Head of caudate nucleus (tissue), 42 donors: Measurements from ENCODE around the gene CKB.

ENCODE experiments used
- DNase-seq, 42 donors: peaks; one replicate each; pipeline versions ENCODE4 v3.0.0 to v3.0.0-alpha.2; 2020 to 2021; ENCODE audit warnings: mixed read lengths in 7 of 42
- intact Hi-C: fragments of 100-400 bp; cut with DNase I; formaldehyde crosslinking; loops from one replicate; pipeline ENCODE4 v1.15.0; 2022

CKB gene

GRCh38 chr14:103504991-103505565, 17.6 kb downstream of the CKB start:
- DNase-seq: peak in 7 of 42 donors; percentile 5 to 40 (median 23)
- intact Hi-C loops: no loop called here

- DNase-seq: peak in 6 of 42 donors; percentile 7 to 36 (median 18)
- intact Hi-C loops: no loop called here
These were observed 19.3 kb downstream of the CKB start for GRCh38 chr14:103503296-103503695.

GRCh38 chr14:103502877-103503276, 19.8 kb downstream of the CKB start:
- intact Hi-C loops: no loop called here
- DNase-seq: peak in 5 of 42 donors; percentile 9 to 31 (median 24)

- intact Hi-C loops: no loop called here
- DNase-seq: peak in 4 of 42 donors; percentile 13 to 35 (median 20)
These were observed 20.5 kb downstream of the CKB start for GRCh38 chr14:103501921-103502669.

- DNase-seq: peak in 4 of 42 donors; percentile 7 to 34 (median 20)
- intact Hi-C loops: no loop called here
These were observed 21.4 kb downstream of the CKB start for GRCh38 chr14:103501041-103501870.

- intact Hi-C loops: no loop called here
- peak; percentile 91 to 98 (median 96) for DNase-seq
These were observed 22.3 kb downstream of the CKB start for GRCh38 chr14:103500148-103500990.

GRCh38 chr14:103499709-103500108, 22.9 kb downstream of the CKB start:
- peak in 2 of 42 donors; percentile 23 to 34 for DNase-seq
- intact Hi-C loops: loop anchor here (10.0 kb wide), 1 partner anchor 45 kb away; no protein-coding TSS in a partner anchor

GRCh38 chr14:103496776-103497175, 25.9 kb downstream of the CKB start:
- intact Hi-C loops: loop anchor here (10.0 kb wide), 1 partner anchor 48 kb away; no protein-coding TSS in a partner anchor
- DNase-seq: peak in 1 of 42 donors; percentile 13

GRCh38 chr14:103495854-103496253, 26.8 kb downstream of the CKB start:
- no peak for DNase-seq
- intact Hi-C loops: loop anchor here (10.0 kb wide), 1 partner anchor 49 kb away; no protein-coding TSS in a partner anchor

GRCh38 chr14:103492156-103492925, 30.3 kb downstream of the CKB start:
- DNase-seq: no peak
- intact Hi-C loops: loop anchor here (10.0 kb wide), 1 partner anchor 52 kb away; no protein-coding TSS in a partner anchor

GRCh38 chr14:103491691-103492090, 30.9 kb downstream of the CKB start:
- no peak for DNase-seq
- intact Hi-C loops: loop anchor here (10.0 kb wide), 1 partner anchor 53 kb away; no protein-coding TSS in a partner anchor

- no peak for DNase-seq
- intact Hi-C loops: loop anchor here (10.0 kb wide), 1 partner anchor 55 kb away; no protein-coding TSS in a partner anchor
These were observed 33.0 kb downstream of the CKB start for GRCh38 chr14:103489621-103490020.

- intact Hi-C loops: no loop called here
- DNase-seq: no peak
These were observed 33.7 kb downstream of the CKB start for GRCh38 chr14:103488960-103489359.

GRCh38 chr14:103488071-103488470, 34.6 kb downstream of the CKB start:
- DNase-seq: no peak

GRCh38 chr14:103485504-103485903, 37.1 kb downstream of the CKB start:
- no peak for DNase-seq
- intact Hi-C loops: no loop called here

More at GRCh38 chr14:103488071-103488470, 34.6 kb downstream of the CKB start:
- intact Hi-C loops: no loop called here

GRCh38 chr14:103483600-103483999, 39.0 kb downstream of the CKB start:
- intact Hi-C loops: no loop called here
- DNase-seq: no peak

- intact Hi-C loops: no loop called here
- no peak for DNase-seq
These were observed 42.0 kb downstream of the CKB start for GRCh38 chr14:103480595-103480994.

GRCh38 chr14:103476631-103477030, 46.0 kb downstream of the CKB start:
- DNase-seq: no peak
- intact Hi-C loops: no loop called here
